ENCODE data around the gene IQGAP2.

The IQGAP2 gene

GRCh38 chr5:76692651-76693050 lies 289.6 kb downstream of the IQGAP2 start:
- no peak for DNase-seq

GRCh38 chr5:76693141-76693540 lies 290.1 kb downstream of the IQGAP2 start:
- DNase-seq: no peak

GRCh38 chr5:76694317-76694716 lies 291.2 kb downstream of the IQGAP2 start:
- no peak for DNase-seq

GRCh38 chr5:76695346-76695745 lies 292.3 kb downstream of the IQGAP2 start:
- DNase-seq: no peak

- DNase-seq: no peak
These were observed 293.2 kb downstream of the IQGAP2 start for GRCh38 chr5:76696251-76696650.

GRCh38 chr5:76697670-76698069 lies 294.6 kb downstream of the IQGAP2 start:
- DNase-seq: no peak

GRCh38 chr5:76700571-76700970 lies 297.5 kb downstream of the IQGAP2 start:
- no peak for DNase-seq

GRCh38 chr5:76701298-76701697 lies 298.2 kb downstream of the IQGAP2 start:
- DNase-seq: no peak

- no peak for DNase-seq
These were observed 300.6 kb downstream of the IQGAP2 start for GRCh38 chr5:76703707-76704106.

GRCh38 chr5:76704131-76704663 lies 301.1 kb downstream of the IQGAP2 start:
- DNase-seq: no peak

GRCh38 chr5:76705574-76705973 lies 302.5 kb downstream of the IQGAP2 start:
- no peak for DNase-seq

- no peak for DNase-seq
These were observed 306.7 kb downstream of the IQGAP2 start for GRCh38 chr5:76709762-76710161.

GRCh38 chr5:76710991-76711390 lies 307.9 kb downstream of the IQGAP2 start:
- DNase-seq: no peak

- no peak for DNase-seq
These were observed 311.8 kb downstream of the IQGAP2 start for GRCh38 chr5:76714751-76715485.

- no peak for DNase-seq
These were observed 312.3 kb downstream of the IQGAP2 start for GRCh38 chr5:76715486-76715735.

- no peak for DNase-seq
These were observed 312.8 kb downstream of the IQGAP2 start, which contains the start of gene F2R for GRCh38 chr5:76715736-76716455. TSS of gene F2R (plus strand) at chr5:76716126. CDS start at chr5:76716308, 182 bp downstream.

GRCh38 chr5:76716456-76717157 lies 313.5 kb downstream of the IQGAP2 start:
- DNase-seq: no peak

- DNase-seq: no peak
These were observed 314.4 kb downstream of the IQGAP2 start for GRCh38 chr5:76717222-76718083.

- DNase-seq: no peak
These were observed 315.3 kb downstream of the IQGAP2 start for GRCh38 chr5:76718381-76718832.

- DNase-seq: no peak
These were observed 315.8 kb downstream of the IQGAP2 start for GRCh38 chr5:76718880-76719279.

- DNase-seq: no peak
These were observed 318.0 kb downstream of the IQGAP2 start for GRCh38 chr5:76720988-76721569.

- no peak for DNase-seq
These were observed 320.2 kb downstream of the IQGAP2 start for GRCh38 chr5:76723266-76723665.

Measured in DMS79 (cell line).